ENCODE measurements around the gene FOXD2.

Gene FOXD2

GRCh38 chr1:47439819-47440598, 2.2 kb downstream of the FOXD2 start:
- no peak for TF ChIP-seq CTCF (IDR thresholded peaks at IDR 0.05; ENCODE audit: insufficient read depth, low read depth, low read length, missing control alignments)
- no peak overlapping the region for H3K4me3 ChIP-seq (ENCODE audit: low read depth, low read length)
- DNase-seq (ENCODE audit: low read depth): no peak

DNA sequence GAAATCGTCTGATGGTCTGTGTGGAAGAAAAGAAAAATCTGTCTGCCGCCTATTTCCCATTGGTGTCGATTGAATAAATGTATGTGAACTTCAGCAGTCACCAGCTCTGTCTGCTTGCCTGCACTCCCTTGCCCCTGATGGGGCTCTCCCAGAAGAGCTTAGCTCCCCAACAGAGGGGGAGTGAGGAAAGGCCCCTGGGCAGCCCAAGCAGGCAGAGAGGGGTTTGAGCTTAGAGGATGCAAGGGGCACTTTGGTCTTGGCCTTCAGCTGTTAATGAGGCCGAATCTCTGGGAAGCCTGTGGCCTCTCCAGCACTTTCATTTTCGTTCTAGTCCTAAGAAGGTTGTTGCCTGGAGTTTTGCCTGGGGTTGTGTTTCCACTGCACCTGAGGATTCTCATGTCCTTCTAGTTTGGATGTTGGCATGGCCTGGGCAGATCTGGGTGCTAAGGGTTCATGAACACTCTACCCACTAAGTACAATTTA, 2.8 kb downstream of the FOXD2 start:
- DNase-seq (ENCODE audit: low read depth): no peak
- TF ChIP-seq CTCF (IDR thresholded peaks at IDR 0.05; ENCODE audit: insufficient read depth, low read depth, low read length, missing control alignments): no peak
- H3K4me3 ChIP-seq (ENCODE audit: low read depth, low read length): no peak overlapping the region

- H3K4me3 ChIP-seq (ENCODE audit: low read depth, low read length): no peak overlapping the region
- no peak for DNase-seq (ENCODE audit: low read depth)
- TF ChIP-seq CTCF (IDR thresholded peaks at IDR 0.05; ENCODE audit: insufficient read depth, low read depth, low read length, missing control alignments): no peak
These were observed 3.7 kb downstream of the FOXD2 start for GRCh38 chr1:47441450-47442106.

DNA sequence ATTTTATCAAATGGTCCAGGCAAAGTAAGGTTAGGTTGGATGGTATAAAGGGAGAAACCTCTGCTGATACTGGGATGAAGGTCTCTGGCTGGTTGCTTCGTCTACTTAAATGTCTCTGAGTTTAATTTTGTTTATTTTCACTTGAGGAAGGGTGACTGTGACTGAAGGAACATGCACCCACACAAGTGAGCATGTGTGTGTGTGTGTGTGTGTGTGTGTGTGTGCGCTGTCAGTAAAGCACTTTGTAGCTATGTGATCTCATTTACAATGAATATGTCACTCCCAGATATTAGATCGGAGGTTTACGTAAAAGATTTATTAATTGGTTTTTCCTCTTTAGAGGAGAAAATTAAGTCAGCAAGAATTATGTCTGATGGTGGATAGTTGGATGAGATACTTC, 4.4 kb downstream of the FOXD2 start:
- no peak for DNase-seq (ENCODE audit: low read depth)
- TF ChIP-seq CTCF (IDR thresholded peaks at IDR 0.05; ENCODE audit: insufficient read depth, low read depth, low read length, missing control alignments): no peak
- H3K4me3 ChIP-seq (ENCODE audit: low read depth, low read length): no peak overlapping the region

GRCh38 chr1:47442842-47443529, 5.1 kb downstream of the FOXD2 start:
- no peak for DNase-seq (ENCODE audit: low read depth)
- no peak for TF ChIP-seq CTCF (IDR thresholded peaks at IDR 0.05; ENCODE audit: insufficient read depth, low read depth, low read length, missing control alignments)
- H3K4me3 ChIP-seq (ENCODE audit: low read depth, low read length): no peak overlapping the region

GRCh38 chr1:47443530-47444296, 5.9 kb downstream of the FOXD2 start:
- TF ChIP-seq CTCF (IDR thresholded peaks at IDR 0.05; ENCODE audit: insufficient read depth, low read depth, low read length, missing control alignments): no peak
- H3K4me3 ChIP-seq (ENCODE audit: low read depth, low read length): no peak overlapping the region
- no peak for DNase-seq (ENCODE audit: low read depth)

Data from GM12865 (cell line).